ENCODE results near the gene CHSY1. TPM values are rescaled to one million over a fixed set of nuclear protein-coding genes. Genes with fewer than 3 reads are reported as not detected.

Gene CHSY1
- total RNA-seq, 2 experiments from 2014 or later: 5.8 to 6.7 TPM

GRCh38 chr15:101129851-101130380, 121.9 kb downstream of the CHSY1 start:
- H3K36me3 Mint-ChIP-seq (ENCODE audit: low read depth): no peaks in the 10 kb centered on the region
- H3K27ac Mint-ChIP-seq: no peak overlapping the region
- DNase-seq (no peak), ATAC-seq (ENCODE audit: poor library complexity) (no peak)
- H3K4me1 Mint-ChIP-seq (ENCODE audit: low read depth): peaks cover 38% of the 10 kb centered on the region
- TF ChIP-seq CTCF (IDR thresholded peaks at IDR 0.05): no peak
- Histone ChIP-seq H3K4me1 (ENCODE audit: insufficient read depth, low read length) (peaks cover 25% of the 10 kb centered on the region), H3K27me3 (ENCODE audit: control insufficient read depth in 1 of 2, insufficient read depth in 2 of 2, low read length in 2 of 2) (no peaks in the 10 kb centered on the region), H3K36me3 (ENCODE audit: insufficient read depth, low read length) (no peaks in the 10 kb centered on the region), H3K27ac (ENCODE audit: low read depth in 1 of 2, low read length in 2 of 2) (no peak overlapping the region), H3K9me3 (ENCODE audit: control insufficient read depth in 1 of 2, insufficient read depth in 1 of 2, low read length in 2 of 2) (peaks cover 0 to 9% of the 10 kb centered on the region in 2 experiments), H3K4me3 (ENCODE audit: low read length) (no peak overlapping the region)
- ChIA-PET CTCF (no interaction called here), POLR2A (no interaction called here)
- no peaks in the 10 kb centered on the region for H3K9me3 Mint-ChIP-seq
- intact Hi-C loops (cut with DNase I, micrococcal nuclease): loop anchor here in 1 of 2 experiments (5.0 to 10.0 kb wide), 2 partner anchors 65 to 122 kb away; partner anchors contain the start of gene CHSY1
- H3K27me3 Mint-ChIP-seq: no peaks in the 10 kb centered on the region
- H3K4me3 Mint-ChIP-seq: no peak overlapping the region

GRCh38 chr15:101128221-101129015, 123.4 kb downstream of the CHSY1 start:
- POLR2A ChIA-PET: no interaction called here
- no peak overlapping the region for H3K4me3 ChIP-seq (ENCODE audit: low read length)
- H3K36me3 Mint-ChIP-seq (ENCODE audit: low read depth): no peaks in the 10 kb centered on the region
- DNase-seq (no peak), ATAC-seq (ENCODE audit: poor library complexity) (no peak)
- no peaks in the 10 kb centered on the region for H3K27me3 Mint-ChIP-seq
- H3K4me3 Mint-ChIP-seq: no peak overlapping the region
- intact Hi-C loops (cut with DNase I, micrococcal nuclease): loop anchor here in 1 of 2 experiments (5.0 to 10.0 kb wide), 2 partner anchors 66 to 124 kb away; partner anchors contain the start of gene CHSY1
- H3K27ac ChIP-seq (ENCODE audit: low read depth in 1 of 2, low read length in 2 of 2): no peak overlapping the region
- H3K4me1 Mint-ChIP-seq (ENCODE audit: low read depth): peaks cover 45% of the 10 kb centered on the region
- H3K9me3 ChIP-seq (ENCODE audit: control insufficient read depth in 1 of 2, insufficient read depth in 1 of 2, low read length in 2 of 2): peaks cover 0 to 2% of the 10 kb centered on the region in 2 experiments
- no peak for TF ChIP-seq CTCF (IDR thresholded peaks at IDR 0.05)
- CTCF ChIA-PET: no interaction called here
- no peaks in the 10 kb centered on the region for H3K36me3 ChIP-seq (ENCODE audit: insufficient read depth, low read length)
- H3K4me1 ChIP-seq (ENCODE audit: insufficient read depth, low read length): peaks cover 25% of the 10 kb centered on the region
- no peaks in the 10 kb centered on the region for H3K27me3 ChIP-seq (ENCODE audit: control insufficient read depth in 1 of 2, insufficient read depth in 2 of 2, low read length in 2 of 2)
- H3K27ac Mint-ChIP-seq: peak overlapping the region; percentile 92
- H3K9me3 Mint-ChIP-seq: no peaks in the 10 kb centered on the region

GRCh38 chr15:101127506-101128076, 124.3 kb downstream of the CHSY1 start:
- no peak overlapping the region for H3K4me3 ChIP-seq (ENCODE audit: low read length)
- DNase-seq (peak in 8 of 14 experiments; percentile 12 to 68 (median 32)), ATAC-seq (ENCODE audit: poor library complexity) (peak; percentile 57)
- peak overlapping the region; percentile 39 to 58 for H3K27ac ChIP-seq (ENCODE audit: low read depth in 1 of 2, low read length in 2 of 2)
- no peak for TF ChIP-seq CTCF (IDR thresholded peaks at IDR 0.05)
- intact Hi-C loops (cut with DNase I, micrococcal nuclease): loop anchor here in 1 of 2 experiments (5.0 to 10.0 kb wide), 2 partner anchors 67 to 125 kb away; partner anchors contain the start of gene CHSY1
- H3K27me3 ChIP-seq (ENCODE audit: control insufficient read depth in 1 of 2, insufficient read depth in 2 of 2, low read length in 2 of 2): no peaks in the 10 kb centered on the region
- H3K4me1 ChIP-seq (ENCODE audit: insufficient read depth, low read length): peaks cover 25% of the 10 kb centered on the region
- H3K36me3 ChIP-seq (ENCODE audit: insufficient read depth, low read length): no peaks in the 10 kb centered on the region
- ChIA-PET POLR2A (interaction anchor here (1.3 to 2.1 kb wide), 3 partner anchors 11 to 124 kb away, joined by 3 to 12 read pairs (median 4); partner anchors contain the start of gene CHSY1), CTCF (no interaction called here)
- Mint-ChIP-seq H3K27me3 (no peaks in the 10 kb centered on the region), H3K4me3 (peak overlapping the region; percentile 55), H3K9me3 (no peaks in the 10 kb centered on the region), H3K4me1 (ENCODE audit: low read depth) (peaks cover 45% of the 10 kb centered on the region), H3K36me3 (ENCODE audit: low read depth) (no peaks in the 10 kb centered on the region), H3K27ac (peak overlapping the region; percentile 92)
- no peaks in the 10 kb centered on the region for H3K9me3 ChIP-seq (ENCODE audit: control insufficient read depth in 1 of 2, insufficient read depth in 1 of 2, low read length in 2 of 2)
